Naive thymus-derived CD4-positive, alpha-beta T cell (primary cell): Measurements from ENCODE around the gene SNAP91. TPM values are rescaled to one million over a fixed set of nuclear protein-coding genes. Genes with fewer than 3 reads are reported as not detected.

ENCODE experiments used
- ATAC-seq: fragments of 150-1000 bp; cut with Tn5 transposase; 2 replicates; pipeline ENCODE4 v1.10.0; 2021; ENCODE audit warnings: mild to moderate bottlenecking, moderate library complexity
- CTCF ChIA-PET: fragments of 350-600 bp; sonication (Branson Sonifier 250); formaldehyde crosslinking; loops from one replicate; lab custom pipeline; 2021; ENCODE audit warnings: antibody characterized with exemption; lab: Charles Lee
- POLR2A ChIA-PET: fragments of 350-600 bp; sonication (Branson Sonifier 250); formaldehyde crosslinking; loops from one replicate; lab custom pipeline; 2021; ENCODE audit warnings: antibody characterized with exemption, inconsistent platforms; lab: Charles Lee
- DNase-seq, 9 donors: peaks; one replicate each; pipeline versions ENCODE4 v3.0.0 to v3.0.0-alpha.2; 2020 to 2022; ENCODE audit warnings: mixed read lengths in 1 of 9
- H3K27ac ChIP-seq: one replicate; pipeline ENCODE4 v1.7.0; 2013; ENCODE audit warnings: mild to moderate bottlenecking, low read depth, low read length, moderate library complexity
- H3K27me3 ChIP-seq, 2 donors: one replicate each; pipeline ENCODE4 v1.7.0; 2013; ENCODE audit warnings: low read length in 2 of 2, mild to moderate bottlenecking in 2 of 2, moderate library complexity in 2 of 2; ENCODE audit not compliant: control insufficient read depth in 2 of 2, insufficient read depth in 2 of 2
- H3K36me3 ChIP-seq, 3 experiments: 1 replicate in 2 of 3; 2 replicates in 1 of 3; pipeline ENCODE4 v1.7.0; 2013; ENCODE audit warnings: low read length in 3 of 3, mild to moderate bottlenecking in 3 of 3, moderate library complexity in 1 of 3; ENCODE audit not compliant: insufficient read depth in 3 of 3, control insufficient read depth in 2 of 3
- H3K4me1 ChIP-seq, 2 donors: one replicate each; pipeline ENCODE4 v1.7.0; 2013; ENCODE audit warnings: low read length in 2 of 2, mild to moderate bottlenecking in 2 of 2, moderate library complexity in 1 of 2; ENCODE audit not compliant: control insufficient read depth in 2 of 2, insufficient read depth in 2 of 2
- H3K4me3 ChIP-seq: 2 replicates; pipeline ENCODE4 v1.7.0; 2013; ENCODE audit warnings: mild to moderate bottlenecking, low read length
- H3K9me3 ChIP-seq, 3 experiments: 1 replicate in 2 of 3; 2 replicates in 1 of 3; pipeline ENCODE4 v1.7.0; 2013; ENCODE audit warnings: low read length in 3 of 3; ENCODE audit not compliant: control insufficient read depth in 2 of 3
- H3K27ac Mint-ChIP-seq, 9 donors: one replicate each; pipeline ENCODE4 v1.8.0; 2020 to 2022; ENCODE audit warnings: mixed read lengths in 9 of 9, mild to moderate bottlenecking in 8 of 9, moderate library complexity in 5 of 9, inconsistent platforms in 2 of 9
- H3K27me3 Mint-ChIP-seq, 5 donors: one replicate each; pipeline ENCODE4 v1.8.0; 2021 to 2022; ENCODE audit warnings: mixed read lengths in 5 of 5, mild to moderate bottlenecking in 1 of 5
- H3K36me3 Mint-ChIP-seq, 5 donors: one replicate each; pipeline ENCODE4 v1.8.0; 2020 to 2022; ENCODE audit warnings: mixed read lengths in 5 of 5, mild to moderate bottlenecking in 3 of 5, inconsistent platforms in 1 of 5
- H3K4me1 Mint-ChIP-seq, 7 donors: one replicate each; pipeline ENCODE4 v1.8.0; 2020 to 2022; ENCODE audit warnings: mixed read lengths in 7 of 7, mild to moderate bottlenecking in 3 of 7, inconsistent platforms in 1 of 7
- H3K4me3 Mint-ChIP-seq, 10 donors: one replicate each; pipeline ENCODE4 v1.8.0; 2020 to 2022; ENCODE audit warnings: mild to moderate bottlenecking in 10 of 10, mixed read lengths in 10 of 10, moderate library complexity in 6 of 10, inconsistent platforms in 2 of 10
- H3K9me3 Mint-ChIP-seq, 11 donors: one replicate each; pipeline ENCODE4 v1.8.0; 2020 to 2022; ENCODE audit warnings: mixed read lengths in 11 of 11, mild to moderate bottlenecking in 4 of 11, inconsistent platforms in 1 of 11, moderate library complexity in 1 of 11
- intact Hi-C, 2 donors: fragments of 100-400 bp; cut with micrococcal nuclease; formaldehyde crosslinking; loops; one replicate each; pipeline ENCODE4 v1.15.1; 2023
- polyA plus RNA-seq, 2 donors: library from polyadenylated mRNA; unstranded; fragments of 300-500 nt; fragmentation: Illumina TruSeq; gene quantifications; one replicate each; pipeline ENCODE4 v1.2.3, GENCODE V29; 2021
- total RNA-seq, 6 experiments: library from RNA in 5 of 6; stranded (reverse) in 5 of 6; gene quantifications; 1 replicate in 5 of 6; 2 replicates in 1 of 6; pipeline ENCODE4 v1.2.3 and lab custom pipeline; 2021 to 2026

Gene SNAP91
- total and polyA plus RNA-seq, 7 experiments from 2014 or later, result not detected

- CTCF ChIA-PET, result interaction anchor here (0.7 kb wide), 1 partner anchor 499 kb away, joined by 3 read pairs; no protein-coding TSS in a partner anchor
- no peak overlapping the region for H3K27ac ChIP-seq
- H3K4me3 ChIP-seq, result no peak overlapping the region
- H3K27me3 Mint-ChIP-seq, result peaks cover 0 to 6% (median 0%) of the 10 kb centered on the region in 5 donors
- peaks cover 0 to 4% (median 0%) of the 10 kb centered on the region in 11 donors for H3K9me3 Mint-ChIP-seq
- intact Hi-C loops, result no loop called here
- POLR2A ChIA-PET, result no interaction called here
- no peaks in the 10 kb centered on the region for H3K4me1 Mint-ChIP-seq
- no peak for ATAC-seq
- no peak overlapping the region for H3K27ac Mint-ChIP-seq
- no peaks in the 10 kb centered on the region for H3K36me3 ChIP-seq
- H3K9me3 ChIP-seq, result no peaks in the 10 kb centered on the region
- no peaks in the 10 kb centered on the region for H3K27me3 ChIP-seq
- H3K4me3 Mint-ChIP-seq, result no peak overlapping the region
- H3K36me3 Mint-ChIP-seq, result no peaks in the 10 kb centered on the region
- no peaks in the 10 kb centered on the region for H3K4me1 ChIP-seq
- no peak for DNase-seq
Measured at GRCh38 chr6:83609248-83609647, 99.7 kb downstream of the SNAP91 start.

GRCh38 chr6:83605517-83605916 is 103.4 kb downstream of the SNAP91 start:
- Histone ChIP-seq H3K9me3 (no peaks in the 10 kb centered on the region), H3K36me3 (no peaks in the 10 kb centered on the region), H3K27me3 (no peaks in the 10 kb centered on the region), H3K27ac (no peak overlapping the region), H3K4me1 (no peaks in the 10 kb centered on the region), H3K4me3 (no peak overlapping the region)
- no peak overlapping the region for H3K27ac Mint-ChIP-seq
- no peaks in the 10 kb centered on the region for H3K4me1 Mint-ChIP-seq
- H3K9me3 Mint-ChIP-seq, result no peaks in the 10 kb centered on the region
- H3K27me3 Mint-ChIP-seq, result no peaks in the 10 kb centered on the region
- CTCF ChIA-PET, result no interaction called here
- H3K36me3 Mint-ChIP-seq, result no peaks in the 10 kb centered on the region
- intact Hi-C loops, result no loop called here
- POLR2A ChIA-PET, result no interaction called here
- H3K4me3 Mint-ChIP-seq, result no peak overlapping the region
- ATAC-seq (no peak), DNase-seq (no peak)

- H3K4me3 Mint-ChIP-seq, result no peak overlapping the region
- no peaks in the 10 kb centered on the region for H3K27me3 Mint-ChIP-seq
- DNase-seq (no peak), ATAC-seq (no peak)
- no peaks in the 10 kb centered on the region for H3K36me3 Mint-ChIP-seq
- Histone ChIP-seq H3K27me3 (no peaks in the 10 kb centered on the region), H3K36me3 (no peaks in the 10 kb centered on the region), H3K4me3 (no peak overlapping the region), H3K4me1 (no peaks in the 10 kb centered on the region), H3K27ac (no peak overlapping the region), H3K9me3 (no peaks in the 10 kb centered on the region)
- no peaks in the 10 kb centered on the region for H3K4me1 Mint-ChIP-seq
- POLR2A ChIA-PET, result no interaction called here
- intact Hi-C loops, result no loop called here
- H3K9me3 Mint-ChIP-seq, result no peaks in the 10 kb centered on the region
- H3K27ac Mint-ChIP-seq, result no peak overlapping the region
- CTCF ChIA-PET, result no interaction called here
Measured at GRCh38 chr6:83603551-83603950, 105.3 kb downstream of the SNAP91 start.

- no peaks in the 10 kb centered on the region for H3K27me3 ChIP-seq
- Mint-ChIP-seq H3K27ac (no peak overlapping the region), H3K36me3 (no peaks in the 10 kb centered on the region), H3K4me3 (no peak overlapping the region), H3K9me3 (no peaks in the 10 kb centered on the region), H3K4me1 (no peaks in the 10 kb centered on the region), H3K27me3 (no peaks in the 10 kb centered on the region)
- DNase-seq, result no peak
- H3K9me3 ChIP-seq, result no peaks in the 10 kb centered on the region
- H3K4me1 ChIP-seq, result no peaks in the 10 kb centered on the region
- H3K27ac ChIP-seq, result no peak overlapping the region
- H3K4me3 ChIP-seq, result no peak overlapping the region
- POLR2A ChIA-PET, result no interaction called here
- no peaks in the 10 kb centered on the region for H3K36me3 ChIP-seq
- no peak for ATAC-seq
- intact Hi-C loops, result no loop called here
- CTCF ChIA-PET, result no interaction called here
Measured at GRCh38 chr6:83601119-83601518, 107.8 kb downstream of the SNAP91 start.

- DNase-seq, result no peak
- Histone ChIP-seq H3K36me3 (no peaks in the 10 kb centered on the region), H3K27ac (no peak overlapping the region), H3K4me3 (no peak overlapping the region), H3K4me1 (no peaks in the 10 kb centered on the region), H3K27me3 (no peaks in the 10 kb centered on the region), H3K9me3 (no peaks in the 10 kb centered on the region)
- ChIA-PET POLR2A (no interaction called here), CTCF (no interaction called here)
- intact Hi-C loops, result no loop called here
- no peaks in the 10 kb centered on the region for H3K27me3 Mint-ChIP-seq
- no peak for ATAC-seq
- no peak overlapping the region for H3K4me3 Mint-ChIP-seq
- H3K27ac Mint-ChIP-seq, result no peak overlapping the region
- H3K36me3 Mint-ChIP-seq, result no peaks in the 10 kb centered on the region
- no peaks in the 10 kb centered on the region for H3K4me1 Mint-ChIP-seq
- no peaks in the 10 kb centered on the region for H3K9me3 Mint-ChIP-seq
Measured at GRCh38 chr6:83600459-83600858, 108.4 kb downstream of the SNAP91 start.

- intact Hi-C loops, result no loop called here
- Histone ChIP-seq H3K9me3 (no peaks in the 10 kb centered on the region), H3K27ac (no peak overlapping the region), H3K36me3 (no peaks in the 10 kb centered on the region), H3K4me1 (no peaks in the 10 kb centered on the region), H3K4me3 (no peak overlapping the region), H3K27me3 (no peaks in the 10 kb centered on the region)
- Mint-ChIP-seq H3K9me3 (no peaks in the 10 kb centered on the region), H3K27me3 (no peaks in the 10 kb centered on the region), H3K36me3 (no peaks in the 10 kb centered on the region), H3K4me3 (no peak overlapping the region), H3K4me1 (peaks cover 0 to 6% (median 0%) of the 10 kb centered on the region in 7 donors), H3K27ac (no peak overlapping the region)
- CTCF ChIA-PET, result no interaction called here
- DNase-seq, result no peak
- POLR2A ChIA-PET, result no interaction called here
- ATAC-seq, result no peak
Measured at GRCh38 chr6:83597511-83597910, 111.4 kb downstream of the SNAP91 start.

GRCh38 chr6:83597051-83597450 is 111.8 kb downstream of the SNAP91 start:
- Mint-ChIP-seq H3K4me3 (no peak overlapping the region), H3K27me3 (no peaks in the 10 kb centered on the region), H3K27ac (no peak overlapping the region), H3K36me3 (no peaks in the 10 kb centered on the region), H3K4me1 (peaks cover 0 to 6% (median 0%) of the 10 kb centered on the region in 7 donors), H3K9me3 (peaks cover 0 to under 1% (median 0%) of the 10 kb centered on the region in 11 donors)
- CTCF ChIA-PET, result no interaction called here
- H3K4me1 ChIP-seq, result no peaks in the 10 kb centered on the region
- ATAC-seq (no peak), DNase-seq (no peak)
- H3K27me3 ChIP-seq, result no peaks in the 10 kb centered on the region
- H3K36me3 ChIP-seq, result no peaks in the 10 kb centered on the region
- POLR2A ChIA-PET, result no interaction called here
- no peak overlapping the region for H3K4me3 ChIP-seq
- H3K9me3 ChIP-seq, result no peaks in the 10 kb centered on the region
- intact Hi-C loops, result no loop called here
- no peak overlapping the region for H3K27ac ChIP-seq
